ENCODE results near the gene GPR3. TPM values are rescaled to one million over a fixed set of nuclear protein-coding genes. Genes with fewer than 3 reads are reported as not detected.
A peak's percentile ranks its signal among the peaks of the same experiment; 100 is the strongest.

Gene GPR3
- total RNA-seq, 1 experiment from 2014 or later, result 4.4 TPM

- peak overlapping the region; percentile 83 to 96 (median 93); a peak in 5 of 7 replicates for H3K27ac Mint-ChIP-seq
- H2BK15ac ChIP-seq (ENCODE audit: low read depth, low read length), result no peak overlapping the region
- H2AFZ ChIP-seq (ENCODE audit: low read length), result peak overlapping the region; percentile 53
Observed at GRCh38 chr1:27391511-27392095, 819 bp upstream of the GPR3 start.

More at GRCh38 chr1:27391511-27392095, 819 bp upstream of the GPR3 start:
- H2BK20ac ChIP-seq (ENCODE audit: low read depth, low read length, poor library complexity, severe bottlenecking), result no peak overlapping the region
- Mint-ChIP-seq H3K36me3 (ENCODE audit: insufficient read depth in 1 of 3, low read depth in 3 of 3) (peaks cover 0 to 4% (median 3%) of the 10 kb centered on the region in 3 experiments; a peak in 2 of 7 replicates), H3K4me3 (peak overlapping the region; percentile 84 to 92), H3K27me3 (ENCODE audit: low read depth) (peaks cover 2% of the 10 kb centered on the region), H3K9me3 (no peaks in the 10 kb centered on the region; a peak in 3 of 5 replicates), H3K4me1 (peaks cover 24 to 26% of the 10 kb centered on the region in 2 experiments)
- peaks cover 2% of the 10 kb centered on the region for H3K4me1 ChIP-seq (ENCODE audit: insufficient read depth, low read length)
- TF ChIP-seq CTCF (conservative IDR thresholded peaks at IDR 0.05), result no peak
- WGBS (ENCODE audit: extremely low coverage, insufficient read length, low lambda C conversion rate), result no CpG with 5 or more reads among the region's 13 CpGs
- no peak overlapping the region for H2BK5ac ChIP-seq (ENCODE audit: insufficient read length, low read length)
- H3K79me2 ChIP-seq (ENCODE audit: insufficient read depth, low read length), result no peaks in the 10 kb centered on the region
- peak overlapping the region; percentile 81 for H3K4me2 ChIP-seq (ENCODE audit: insufficient read depth, insufficient read length, low read length)
- no peaks in the 10 kb centered on the region for H3K79me1 ChIP-seq (ENCODE audit: insufficient read depth, low read depth, low read length, poor library complexity, severe bottlenecking)
- no peak overlapping the region for H3K9ac ChIP-seq (ENCODE audit: extremely low read depth, insufficient read length, low read length)
- peaks cover 4% of the 10 kb centered on the region for H3K23me2 ChIP-seq (ENCODE audit: insufficient read length, low read depth, low read length, poor library complexity, severe bottlenecking)
- H3K4ac ChIP-seq (ENCODE audit: low read depth, low read length), result no peak overlapping the region
- H2BK120ac ChIP-seq (ENCODE audit: low read depth, low read length, poor library complexity, severe bottlenecking), result no peak overlapping the region
- H3K56ac ChIP-seq (ENCODE audit: insufficient read length, low read depth, low read length), result no peak overlapping the region
- no peaks in the 10 kb centered on the region for H3K27me3 ChIP-seq (ENCODE audit: insufficient read depth, low read length)
- H3K9me3 ChIP-seq (ENCODE audit: control insufficient read depth, low read depth, low read length), result no peaks in the 10 kb centered on the region
- H2AK5ac ChIP-seq (ENCODE audit: insufficient read length, low read length), result no peak overlapping the region
- no peak overlapping the region for H3K23ac ChIP-seq (ENCODE audit: insufficient read length, low read depth, low read length)
- no peak overlapping the region for H3K27ac ChIP-seq (ENCODE audit: insufficient read length, low read depth, low read length)
- no peak overlapping the region for H4K91ac ChIP-seq (ENCODE audit: insufficient read length, low read depth, low read length)
- no peaks in the 10 kb centered on the region for H4K20me1 ChIP-seq (ENCODE audit: control insufficient read depth, insufficient read depth, insufficient read length)
- H3K18ac ChIP-seq (ENCODE audit: insufficient read length, low read depth, low read length), result peak overlapping the region; percentile 41
- H3K14ac ChIP-seq (ENCODE audit: insufficient read depth, low read length), result no peak overlapping the region; the same call in 1 of the 2 replicates
- H3T11ph ChIP-seq (ENCODE audit: low read length), result no peak overlapping the region
- H4K5ac ChIP-seq (ENCODE audit: insufficient read length, low read depth, low read length), result no peak overlapping the region
- no peak overlapping the region for H2BK12ac ChIP-seq (ENCODE audit: insufficient read length, low read depth, low read length)
- DNase-seq, result peak; percentile 86
- H4K8ac ChIP-seq (replicated peaks; ENCODE audit: insufficient read length, low read depth, low read length), result no peak overlapping the region

Data from H9 (cell line).